ENCODE measurements around the gene AUTS2.

Gene AUTS2

GRCh38 chr7:70627461-70627860 is 1029.2 kb downstream of the AUTS2 start:
- H3K4me3 ChIP-seq (replicated peaks in 1 of 2; ENCODE audit: low read depth in 2 of 2, low read length in 2 of 2) = no peak overlapping the region
- no peak for DNase-seq (ENCODE audit: low read depth in 2 of 2)
- TF ChIP-seq CTCF (IDR thresholded peaks at IDR 0.05; ENCODE audit: low read depth, low read length) = no peak

GRCh38 chr7:70630440-70630817 is 1032.2 kb downstream of the AUTS2 start:
- no peak overlapping the region for H3K4me3 ChIP-seq (replicated peaks in 1 of 2; ENCODE audit: low read depth in 2 of 2, low read length in 2 of 2)
- no peak for TF ChIP-seq CTCF (IDR thresholded peaks at IDR 0.05; ENCODE audit: low read depth, low read length)
- no peak for DNase-seq (ENCODE audit: low read depth in 2 of 2)

- peak in 1 of 2 donors; percentile 40 for DNase-seq (ENCODE audit: low read depth in 2 of 2)
- H3K4me3 ChIP-seq (replicated peaks in 1 of 2; ENCODE audit: low read depth in 2 of 2, low read length in 2 of 2) = no peak overlapping the region
- no peak for TF ChIP-seq CTCF (IDR thresholded peaks at IDR 0.05; ENCODE audit: low read depth, low read length)
Observed at GRCh38 chr7:70630818-70631457, 1032.7 kb downstream of the AUTS2 start.

DNA sequence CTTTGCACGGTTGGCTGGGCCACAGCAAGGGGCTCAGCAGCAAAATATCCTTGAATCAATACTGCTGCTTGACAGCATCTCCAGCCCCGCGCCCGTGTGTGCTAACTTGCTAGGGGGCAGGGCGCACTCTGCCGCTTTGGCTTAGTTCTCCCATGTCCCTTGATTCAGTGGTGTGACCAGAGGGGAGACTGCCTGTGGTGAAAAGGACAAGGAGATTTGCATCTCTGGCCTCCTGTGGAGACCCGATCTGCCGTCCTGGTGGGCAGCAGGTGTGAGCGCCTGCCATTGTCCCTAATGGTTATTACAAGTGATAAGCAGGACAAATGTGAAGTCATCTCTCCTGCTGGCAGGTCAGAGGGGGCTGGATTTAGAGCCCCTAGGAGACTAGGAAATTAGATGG is 1033.4 kb downstream of the AUTS2 start:
- TF ChIP-seq CTCF (IDR thresholded peaks at IDR 0.05; ENCODE audit: low read depth, low read length) = no peak
- no peak overlapping the region for H3K4me3 ChIP-seq (replicated peaks in 1 of 2; ENCODE audit: low read depth in 2 of 2, low read length in 2 of 2)
- DNase-seq (ENCODE audit: low read depth in 2 of 2) = no peak

- H3K4me3 ChIP-seq (replicated peaks in 1 of 2; ENCODE audit: low read depth in 2 of 2, low read length in 2 of 2) = no peak overlapping the region
- DNase-seq (ENCODE audit: low read depth in 2 of 2) = no peak
- TF ChIP-seq CTCF (IDR thresholded peaks at IDR 0.05; ENCODE audit: low read depth, low read length) = no peak
Observed at GRCh38 chr7:70632400-70632799, 1034.1 kb downstream of the AUTS2 start.

DNA sequence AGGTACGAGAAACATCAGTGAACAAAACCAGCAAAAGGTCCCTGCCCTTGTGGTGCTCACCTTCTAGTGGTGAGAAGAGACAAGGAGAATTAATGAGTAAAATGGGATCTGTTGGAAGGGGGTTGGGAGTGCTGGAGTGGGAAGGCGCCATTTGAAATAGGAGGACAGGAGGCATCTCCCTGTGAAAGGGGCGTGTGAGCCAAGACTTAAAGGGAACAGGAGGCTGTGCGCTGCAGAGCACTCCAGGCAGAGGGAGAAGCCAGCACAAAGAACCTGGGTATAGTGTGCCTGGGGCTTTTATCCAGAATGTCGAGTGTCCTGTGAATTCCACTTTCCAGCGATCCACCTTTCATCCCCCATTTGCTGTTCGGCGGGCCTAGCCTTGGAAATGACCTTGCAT is 1035.8 kb downstream of the AUTS2 start:
- no peak for DNase-seq (ENCODE audit: low read depth in 2 of 2)
- no peak for TF ChIP-seq CTCF (IDR thresholded peaks at IDR 0.05; ENCODE audit: low read depth, low read length)
- H3K4me3 ChIP-seq (replicated peaks in 1 of 2; ENCODE audit: low read depth in 2 of 2, low read length in 2 of 2) = no peak overlapping the region

GRCh38 chr7:70634610-70635068 is 1036.4 kb downstream of the AUTS2 start:
- peak in 1 of 2 donors; percentile 2 for DNase-seq (ENCODE audit: low read depth in 2 of 2)
- no peak overlapping the region for H3K4me3 ChIP-seq (replicated peaks in 1 of 2; ENCODE audit: low read depth in 2 of 2, low read length in 2 of 2)
- TF ChIP-seq CTCF (IDR thresholded peaks at IDR 0.05; ENCODE audit: low read depth, low read length) = no peak
